Stimulated activated CD4-positive, alpha-beta T cell treated with anti-CD3 and anti-CD28 coated beads, Interleukin-4, amount 100 ng/mL, for 4 hours (primary cell): Measurements from ENCODE around the gene CELSR1.

Source experiments
- DNase-seq, 2 experiments: peaks; one replicate each; pipeline ENCODE4 v3.0.0-alpha.2; 2020

CELSR1 gene

DNA sequence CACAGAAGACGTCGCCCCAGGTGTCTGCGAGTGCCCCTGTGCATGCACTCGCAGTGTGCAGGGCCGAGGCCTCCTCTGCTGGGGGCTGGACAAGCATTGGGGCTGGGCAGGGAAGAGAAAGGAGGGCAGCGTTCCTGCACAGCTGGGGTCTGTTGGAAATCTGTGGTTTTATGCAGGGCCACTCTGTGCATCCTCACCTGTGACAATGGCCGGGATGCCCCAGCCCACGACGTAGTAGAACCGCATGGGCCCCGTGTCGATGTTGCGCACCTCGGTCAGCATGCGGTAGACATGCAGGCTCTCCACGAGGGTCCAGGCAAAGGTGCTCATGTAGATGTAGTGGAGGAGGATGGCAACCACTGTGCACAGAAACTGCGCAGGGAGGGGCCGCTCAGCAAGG is 164.7 kb downstream of the CELSR1 start:
- DNase-seq: no peak

DNA sequence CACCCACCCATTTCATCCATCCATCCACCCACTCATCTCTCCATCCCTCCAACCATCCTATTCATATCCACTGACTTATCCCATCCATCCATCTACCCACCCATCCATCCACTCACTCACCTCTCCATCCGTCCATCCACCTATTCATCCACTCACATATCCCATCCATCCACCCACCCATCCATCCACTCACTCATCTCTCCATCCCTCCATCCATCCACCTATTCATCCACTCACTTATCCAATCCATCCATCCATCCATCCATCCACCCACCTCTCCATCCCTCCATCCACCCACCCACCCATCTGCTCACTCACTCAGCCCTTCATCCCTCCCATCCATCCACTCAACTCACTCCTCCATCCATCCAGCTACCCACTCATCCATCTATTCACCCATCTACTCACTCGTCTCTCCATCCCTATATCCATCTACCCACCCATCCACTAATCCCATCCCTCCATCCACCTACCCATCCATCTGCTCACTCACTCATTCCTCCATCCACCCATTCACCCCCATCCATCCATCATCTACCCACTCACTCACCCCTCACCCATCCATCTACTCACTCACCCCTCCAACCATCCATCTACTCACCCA is 165.7 kb downstream of the CELSR1 start:
- no peak for DNase-seq

DNA sequence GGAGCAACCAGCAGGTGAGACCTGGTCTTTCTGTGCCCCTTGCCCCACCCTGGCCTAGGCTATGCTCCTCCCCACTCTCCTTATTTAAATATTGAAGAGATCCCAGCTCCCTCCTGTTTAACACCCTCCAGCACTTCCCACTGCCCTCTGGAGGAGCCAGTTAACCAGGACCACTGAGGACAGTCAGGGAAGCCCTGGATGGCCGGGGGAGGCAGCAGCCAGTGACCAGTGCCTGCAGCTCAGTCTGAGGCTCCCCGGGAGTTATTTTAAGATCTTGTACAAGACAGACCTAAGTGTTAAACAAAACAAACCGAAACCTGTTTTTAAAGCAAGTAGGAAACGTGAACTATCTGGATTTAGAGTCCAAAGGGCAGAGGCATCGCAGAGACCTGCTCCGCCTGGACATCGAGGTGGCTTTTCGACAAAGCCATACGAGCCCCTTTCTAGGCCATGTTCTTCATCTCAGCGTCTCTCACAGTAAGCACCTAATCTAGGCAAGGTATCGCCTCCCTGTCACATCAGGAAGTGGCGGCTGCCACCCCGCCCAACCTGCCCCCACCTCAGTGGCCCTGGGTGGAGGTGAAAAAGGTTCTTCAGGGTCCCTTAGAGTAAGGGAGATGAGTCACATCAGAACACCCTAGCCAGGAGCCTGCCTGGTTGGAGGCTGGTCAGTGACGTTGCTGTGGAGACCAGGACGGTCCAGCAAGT is 166.7 kb downstream of the CELSR1 start:
- DNase-seq: peak in 1 of 2 experiments; percentile 16

DNA sequence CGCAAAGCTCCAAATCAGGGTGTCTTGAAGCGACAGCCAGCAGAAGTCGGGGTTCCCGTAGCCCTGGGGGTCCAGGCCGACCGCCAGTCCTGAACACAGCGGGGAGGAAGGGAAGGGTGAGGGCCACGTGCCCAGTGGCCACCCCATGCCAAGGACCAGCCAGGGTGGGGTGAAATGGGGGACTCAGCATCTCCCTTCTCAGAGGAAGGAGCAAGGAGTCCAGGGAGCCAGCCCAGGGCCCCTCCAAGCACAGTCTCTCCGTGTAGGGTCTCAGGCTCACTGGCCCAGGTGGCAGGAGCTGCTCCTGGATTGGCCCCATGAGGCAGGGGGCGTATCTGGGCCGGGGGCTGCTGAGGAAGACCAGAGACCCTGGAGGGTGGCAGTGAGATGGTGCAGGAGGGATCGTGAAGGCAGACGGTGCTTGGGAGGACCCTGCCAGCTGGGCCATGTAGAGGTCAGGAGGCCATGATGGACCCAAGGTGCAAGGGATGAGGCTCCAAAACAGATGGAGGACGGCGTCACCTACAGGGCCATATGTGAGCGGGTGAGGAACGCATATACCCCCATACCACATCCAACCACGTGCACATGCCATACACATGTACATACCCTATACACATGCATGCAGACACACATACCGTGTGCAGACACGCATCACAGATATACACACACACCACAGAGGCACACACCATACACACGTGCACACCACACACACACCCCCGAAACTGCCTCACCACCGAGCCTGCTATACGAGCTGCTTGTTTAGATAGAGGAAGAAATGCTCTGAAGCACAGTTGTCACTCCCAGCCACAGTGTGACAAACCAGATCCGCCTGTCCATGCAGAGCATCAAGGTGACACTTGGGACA is 167.5 kb downstream of the CELSR1 start:
- DNase-seq: no peak

DNA sequence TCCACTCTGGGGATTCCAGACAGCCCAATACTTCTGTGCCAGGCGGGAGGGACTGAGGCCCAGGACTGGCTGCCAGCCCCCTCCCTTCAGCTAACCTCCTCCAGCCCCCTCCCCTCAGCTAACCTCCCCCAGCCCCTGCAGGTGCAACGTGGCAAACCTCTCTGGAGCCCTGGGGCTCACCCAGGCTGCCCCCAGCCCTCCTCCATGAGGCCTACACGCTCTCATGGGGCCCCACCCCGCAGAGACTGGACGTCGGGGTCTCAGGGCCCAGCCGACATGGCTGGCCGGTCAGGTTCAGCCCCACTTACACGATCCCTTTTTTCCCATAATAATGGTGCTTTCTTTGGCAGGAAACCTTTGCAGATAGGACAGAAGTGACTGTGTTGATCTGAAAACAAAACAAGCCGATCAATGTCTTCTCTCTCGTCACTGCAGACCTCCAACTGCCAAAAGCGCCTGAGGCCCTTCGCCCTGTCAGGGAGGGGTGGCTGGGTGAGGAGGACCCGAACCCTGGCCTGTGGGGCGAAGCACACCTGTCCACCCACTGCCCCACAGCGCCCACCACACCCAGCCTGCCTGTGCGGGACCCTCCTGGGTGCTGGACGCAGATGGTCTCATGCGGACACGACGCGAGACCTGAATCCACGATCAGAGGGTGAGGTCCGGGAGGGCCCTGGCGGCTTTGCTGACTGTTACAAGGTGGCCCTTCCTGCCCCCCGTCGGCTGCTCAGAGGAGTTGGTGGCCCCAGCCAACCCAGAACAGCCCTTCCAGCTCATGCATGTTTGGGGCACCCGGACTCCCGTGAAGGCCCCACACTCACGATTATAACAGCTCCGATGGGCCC is 168.3 kb downstream of the CELSR1 start:
- DNase-seq: no peak

DNA sequence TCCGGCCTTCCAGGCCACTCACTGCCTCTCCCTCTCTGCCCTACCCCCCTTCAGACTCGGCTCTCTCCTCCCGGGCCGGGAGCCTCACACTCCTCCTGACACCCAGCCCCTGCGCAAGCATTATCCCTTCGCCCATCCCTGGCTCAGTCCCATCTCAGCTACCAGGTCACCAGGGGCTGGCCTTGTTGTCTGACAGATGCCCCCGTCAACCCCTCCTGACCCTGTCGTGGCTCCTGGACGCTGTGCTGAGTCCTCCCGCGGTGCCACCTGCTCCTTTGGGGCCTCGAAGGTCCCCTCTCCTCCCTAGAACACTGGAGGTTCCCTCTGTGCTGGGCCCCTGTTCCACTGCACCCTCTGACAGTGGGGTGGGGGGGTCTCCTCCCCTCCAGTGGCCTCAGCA is 169.0 kb downstream of the CELSR1 start:
- DNase-seq: no peak

DNA sequence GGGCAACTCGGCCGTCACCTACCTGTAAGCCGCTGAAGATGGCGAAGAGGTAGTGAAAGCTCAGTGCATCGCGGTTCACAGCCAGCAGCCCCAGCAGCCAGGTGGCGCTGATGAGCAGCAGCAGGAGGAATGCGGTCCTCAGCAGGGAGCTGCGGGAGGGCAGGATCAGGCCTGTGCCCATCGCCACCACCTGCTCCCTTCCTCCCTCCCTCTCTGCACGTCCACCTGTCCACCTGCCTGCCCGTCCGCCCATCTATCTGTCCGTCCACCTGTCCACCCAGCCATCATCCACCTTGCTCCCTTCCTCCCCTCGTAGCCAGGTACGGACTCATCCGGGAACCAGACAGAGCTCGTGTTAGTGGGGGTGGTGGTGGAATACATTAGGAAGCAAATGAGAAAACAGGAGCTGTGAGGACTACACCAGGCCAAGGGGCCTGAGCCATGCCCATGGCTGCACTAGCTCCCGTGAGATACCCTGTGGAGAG is 169.7 kb downstream of the CELSR1 start:
- peak; percentile 50 to 70 for DNase-seq

DNA sequence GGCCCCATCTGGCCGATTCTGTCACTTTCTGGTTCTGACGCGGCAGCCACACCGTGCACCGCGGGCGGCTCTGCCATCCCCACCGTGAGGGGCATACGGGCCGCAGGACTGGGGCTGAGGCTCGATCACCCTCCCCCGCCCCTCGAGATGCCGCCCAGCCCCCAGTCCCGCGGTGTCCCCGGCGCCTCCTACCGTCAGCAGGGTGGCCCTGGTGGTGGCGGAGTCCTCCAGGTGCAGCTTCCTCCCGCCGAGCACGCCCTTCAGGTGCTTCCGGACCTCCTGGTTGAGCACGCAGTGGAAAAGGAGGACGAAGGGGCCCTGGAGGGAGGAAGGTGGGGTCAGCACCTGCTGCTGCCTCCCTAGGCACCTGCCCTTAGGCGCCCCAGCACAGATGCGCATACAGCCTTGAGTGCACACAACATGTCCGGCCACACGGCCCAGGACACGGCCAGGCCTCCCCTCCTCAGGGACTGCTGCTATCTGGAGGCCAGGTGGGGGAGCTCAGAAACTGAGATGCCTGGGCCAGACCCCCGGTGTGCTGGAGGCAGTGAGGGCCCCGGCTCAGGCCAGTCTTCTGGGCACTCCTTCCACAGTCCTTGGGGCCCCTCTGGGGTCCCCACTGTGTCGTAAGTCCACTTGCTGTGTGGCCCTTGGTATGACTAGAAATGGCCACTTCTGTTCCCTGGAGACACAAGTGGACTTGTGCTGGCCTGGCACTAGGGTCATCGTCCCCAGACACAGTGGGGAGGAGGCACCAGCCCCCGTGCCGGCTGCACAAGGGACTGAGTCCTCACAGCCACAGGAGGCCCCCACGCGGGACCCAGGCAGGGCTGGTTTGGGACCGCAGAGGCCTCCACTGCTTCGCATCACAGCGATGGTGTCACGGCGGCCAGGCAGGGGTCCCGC is 170.4 kb downstream of the CELSR1 start:
- DNase-seq: no peak

DNA sequence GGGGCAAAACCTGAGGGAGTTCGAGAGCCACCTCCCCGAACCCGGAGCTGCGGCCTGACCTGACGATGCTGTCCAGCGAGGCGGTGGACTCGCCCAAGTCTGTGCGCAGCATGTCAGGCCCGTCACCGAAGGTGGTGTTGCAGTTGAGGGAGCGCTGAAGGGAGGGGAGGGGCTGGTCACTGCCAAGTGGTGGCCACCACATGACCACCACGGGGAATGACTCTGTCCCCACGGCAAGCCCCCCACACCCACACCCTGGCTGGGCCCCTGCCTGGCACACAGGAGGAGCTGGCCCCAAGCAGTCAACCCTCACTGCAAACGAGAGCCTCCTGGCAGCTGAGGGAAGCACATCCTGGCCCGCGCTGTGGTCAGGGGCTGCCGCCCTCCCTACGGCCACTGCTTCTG is 171.1 kb downstream of the CELSR1 start:
- no peak for DNase-seq

DNA sequence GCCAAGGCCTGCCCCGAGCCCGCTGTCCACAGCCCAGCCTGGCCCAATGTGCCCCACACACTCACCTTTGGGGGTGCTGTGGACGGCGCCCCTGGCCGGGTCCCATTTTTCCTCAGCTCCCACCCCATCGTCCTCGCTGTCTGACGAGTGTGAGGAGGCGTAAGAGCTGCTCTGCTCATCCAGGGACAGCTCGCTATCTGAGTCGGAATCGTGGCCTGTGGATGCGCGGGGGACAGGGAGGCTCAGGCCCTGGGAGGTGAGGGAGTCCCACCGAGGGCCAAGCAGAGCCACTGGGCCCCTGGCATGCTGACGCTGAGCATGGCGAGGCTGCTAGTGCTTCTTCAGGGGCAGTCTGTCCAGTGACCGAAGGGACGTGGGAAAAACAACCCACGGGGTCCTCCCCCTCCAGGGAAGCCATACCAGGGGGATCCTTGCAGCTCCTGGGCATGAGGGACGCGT is 172.2 kb downstream of the CELSR1 start:
- DNase-seq: no peak

DNA sequence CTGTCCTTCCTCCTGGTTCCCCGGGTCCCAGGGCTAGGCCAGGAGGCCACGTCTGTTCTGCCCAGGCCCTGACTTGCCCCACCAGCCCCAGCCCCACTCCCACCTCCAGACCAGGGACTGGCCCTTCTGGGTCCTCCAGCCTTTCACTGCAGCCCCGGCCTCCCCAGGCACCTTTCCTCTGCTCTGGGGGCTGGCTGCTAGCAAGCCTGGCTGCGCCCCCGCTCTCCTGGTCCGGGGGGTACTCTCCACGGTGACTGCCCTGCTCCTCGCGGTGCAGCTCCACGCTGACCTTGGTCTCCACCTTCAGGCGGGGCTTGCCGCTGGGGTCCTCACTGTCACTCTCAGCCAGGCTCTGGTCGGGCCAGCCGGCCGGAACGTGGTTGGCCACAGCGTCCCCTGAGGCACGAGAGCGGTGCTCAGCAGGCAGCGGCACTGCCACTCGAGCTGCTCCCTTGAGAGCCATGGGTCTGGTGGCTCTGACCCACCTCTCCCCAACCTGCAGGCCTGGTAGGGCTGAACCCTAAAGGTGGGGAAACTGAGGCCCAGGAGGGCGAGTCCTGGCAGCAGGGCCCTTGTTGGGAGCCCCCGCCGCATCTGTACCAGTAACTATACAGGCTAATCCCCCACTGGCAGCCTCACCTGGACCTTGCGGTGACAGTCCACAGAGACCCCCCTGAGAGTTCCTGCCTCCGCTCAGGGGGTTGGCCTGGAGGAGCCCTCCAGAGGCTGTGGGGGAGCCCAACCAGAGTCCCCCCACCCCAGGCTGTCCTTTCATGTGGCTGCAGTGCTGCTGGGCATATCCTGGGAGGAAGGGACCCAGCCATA is 172.9 kb downstream of the CELSR1 start:
- DNase-seq: no peak

DNA sequence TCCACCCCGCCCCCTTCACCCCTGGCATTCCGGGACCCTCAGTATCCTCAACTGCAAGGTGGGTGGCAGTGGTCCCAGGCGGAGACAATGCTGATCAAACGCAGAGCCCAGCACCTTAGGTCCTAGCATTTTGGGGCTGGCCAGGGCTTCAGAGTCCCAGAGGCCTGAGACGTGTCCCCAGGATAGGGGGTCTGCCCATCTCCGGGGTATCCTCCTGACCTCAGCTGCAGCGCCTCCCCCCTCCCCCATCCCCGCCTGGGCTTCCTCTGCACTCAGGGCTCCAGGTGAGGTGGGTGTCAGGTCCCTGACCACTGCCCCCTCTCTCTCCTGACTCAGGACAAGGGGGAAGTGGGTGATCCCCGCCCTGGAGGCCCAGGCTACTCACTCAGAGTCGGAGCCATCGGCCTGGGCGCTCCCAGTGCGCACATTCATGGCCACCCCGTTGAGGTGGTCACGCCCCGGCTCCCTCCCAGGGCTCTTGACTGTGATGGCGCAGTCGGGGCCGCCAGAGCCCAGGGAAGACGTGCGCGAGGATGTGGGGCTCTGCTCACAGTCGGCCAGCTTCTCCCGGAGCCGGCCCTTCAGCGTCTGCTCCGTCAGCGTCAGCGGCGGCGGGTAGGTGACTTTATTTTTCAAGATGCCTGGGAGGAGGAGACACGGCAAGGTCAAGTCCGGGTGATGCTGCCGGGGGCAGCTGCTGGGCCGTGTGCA is 173.7 kb downstream of the CELSR1 start:
- no peak for DNase-seq

DNA sequence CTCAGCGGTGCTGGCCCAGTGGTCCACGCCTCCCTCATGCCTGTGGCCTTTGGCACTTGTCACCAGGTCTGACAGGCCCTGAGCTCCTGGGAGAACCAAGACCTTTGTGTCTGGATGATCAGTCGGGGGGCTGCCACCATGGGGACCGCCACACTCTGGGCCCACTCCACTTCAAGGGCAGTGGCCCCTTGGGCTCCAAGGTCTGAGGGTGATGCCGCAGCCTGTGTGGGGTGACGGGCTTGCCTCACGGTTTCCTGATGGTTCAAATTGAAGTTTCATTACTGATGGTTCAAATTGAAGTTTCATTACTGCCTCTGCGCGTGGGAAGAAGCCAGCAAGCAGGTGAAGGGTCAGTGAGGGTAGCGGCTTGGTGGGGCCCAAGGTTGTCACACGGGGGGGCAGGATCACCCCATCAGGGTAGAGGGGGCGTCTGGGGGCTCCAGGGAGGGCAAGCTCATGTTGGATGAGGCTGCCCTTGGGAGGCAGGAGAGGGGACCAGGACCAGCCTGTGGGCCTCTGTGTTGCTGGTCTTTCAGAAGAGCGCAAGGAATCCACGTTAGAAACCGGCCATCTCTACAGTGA is 174.4 kb downstream of the CELSR1 start:
- no peak for DNase-seq

DNA sequence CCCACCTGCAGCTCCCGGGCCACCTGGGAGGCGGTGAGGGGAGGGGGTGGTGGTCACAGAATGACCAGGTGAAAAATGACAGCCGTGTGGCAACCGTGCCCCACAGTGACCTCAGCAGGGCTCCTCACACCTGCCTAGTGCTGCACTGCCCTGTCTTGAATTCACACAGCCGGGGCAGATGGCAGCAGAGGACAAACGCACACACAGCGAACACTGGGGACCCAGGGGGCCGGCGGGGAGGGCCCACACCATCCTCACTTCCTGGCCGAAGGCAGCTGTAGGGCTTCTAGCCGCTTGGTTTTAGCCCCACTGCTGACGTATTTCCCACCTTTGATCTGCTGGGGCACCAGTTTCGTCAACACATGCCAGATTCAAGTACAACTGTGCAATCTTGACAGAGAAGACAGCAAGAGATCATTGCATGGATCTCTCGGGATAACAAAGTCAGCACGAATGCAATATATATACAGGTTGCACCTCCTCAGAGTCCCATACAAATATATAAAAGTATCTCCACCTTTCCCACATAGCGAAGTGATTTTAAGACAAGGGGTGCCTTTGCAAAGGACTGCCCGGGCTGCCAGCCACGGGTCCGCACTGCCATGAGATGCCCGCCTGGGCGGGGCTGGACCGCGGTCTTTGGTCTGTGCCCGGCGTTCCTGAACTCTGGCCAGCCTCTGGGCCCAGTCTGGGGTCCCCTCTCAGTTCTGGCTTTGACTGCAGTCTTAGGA is 175.1 kb downstream of the CELSR1 start:
- DNase-seq: no peak

DNA sequence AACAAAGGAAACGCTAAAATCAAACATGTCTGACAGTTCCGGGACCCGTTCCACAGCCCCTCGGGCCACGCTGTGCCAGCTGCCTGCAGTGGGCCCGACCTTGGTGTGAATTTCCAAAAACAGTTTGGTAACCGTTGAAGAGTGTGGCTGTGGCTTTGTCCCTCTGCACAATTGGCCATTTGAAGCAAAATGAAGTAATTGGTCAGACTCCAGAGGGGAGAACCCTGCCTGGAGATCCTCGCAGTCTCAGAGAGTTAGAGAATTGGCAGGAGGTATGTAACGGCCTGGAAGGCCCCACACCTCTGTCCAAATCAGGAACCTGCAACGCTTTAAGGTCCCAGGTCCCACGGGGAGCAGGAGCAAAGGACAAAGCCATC is 175.6 kb downstream of the CELSR1 start:
- DNase-seq: no peak

DNA sequence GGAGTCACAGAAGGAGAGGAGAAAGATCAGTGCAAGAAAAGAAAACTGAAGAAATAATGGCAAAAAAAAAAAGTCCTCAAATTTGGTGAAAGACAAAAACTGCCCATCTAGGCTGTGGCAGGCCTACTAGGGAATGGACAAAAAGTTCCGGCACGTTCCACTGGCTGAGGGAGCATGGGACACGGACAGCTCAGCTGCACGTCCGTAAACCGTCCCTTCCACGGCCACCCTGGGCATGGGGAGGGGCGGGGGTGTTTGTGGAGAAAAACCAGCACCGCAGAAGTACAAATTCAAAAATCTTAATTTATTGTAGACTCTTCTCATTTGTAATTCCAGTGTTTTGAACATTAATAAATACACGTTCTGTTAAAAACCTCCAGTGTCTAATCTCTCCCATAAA is 176.5 kb downstream of the CELSR1 start:
- DNase-seq: no peak

DNA sequence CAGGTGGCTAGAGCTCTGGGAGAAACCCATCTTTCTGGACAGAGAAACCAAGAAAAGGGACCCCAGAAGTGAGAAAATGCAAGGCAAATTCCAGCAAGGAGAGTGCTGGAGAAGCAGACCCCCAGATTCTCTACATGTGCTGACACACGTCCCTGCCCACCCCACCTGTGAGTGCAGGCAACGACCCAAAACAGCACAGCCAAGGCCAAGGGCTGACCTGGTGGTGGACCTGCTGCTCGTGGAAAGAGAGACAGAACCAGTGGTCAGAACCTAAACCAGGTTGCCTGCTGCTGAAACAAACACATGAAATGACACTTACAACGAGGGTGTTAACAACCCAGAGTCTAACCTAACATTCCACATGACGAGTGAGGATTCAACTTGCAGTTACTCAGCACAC is 177.3 kb downstream of the CELSR1 start:
- DNase-seq: no peak

DNA sequence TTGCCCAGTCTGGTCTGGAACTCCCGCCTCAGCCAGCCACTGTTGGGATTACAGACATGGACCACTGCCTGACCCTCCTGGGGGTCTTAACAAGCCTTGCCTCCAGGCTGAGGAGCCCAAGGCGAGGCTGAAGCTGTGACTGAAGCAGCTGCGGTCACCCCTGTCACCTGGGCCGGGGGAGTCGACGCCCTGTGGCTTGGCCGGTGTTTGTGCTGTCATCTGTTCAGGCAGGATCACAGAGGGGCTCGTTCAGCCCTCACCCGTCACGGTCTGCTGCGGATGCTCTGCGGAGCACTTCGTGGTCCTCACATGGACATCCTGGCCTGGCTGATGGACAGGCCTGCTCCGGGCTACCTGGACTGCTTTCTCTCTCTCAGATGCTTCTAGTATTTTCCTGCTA is 178.1 kb downstream of the CELSR1 start:
- no peak for DNase-seq

DNA sequence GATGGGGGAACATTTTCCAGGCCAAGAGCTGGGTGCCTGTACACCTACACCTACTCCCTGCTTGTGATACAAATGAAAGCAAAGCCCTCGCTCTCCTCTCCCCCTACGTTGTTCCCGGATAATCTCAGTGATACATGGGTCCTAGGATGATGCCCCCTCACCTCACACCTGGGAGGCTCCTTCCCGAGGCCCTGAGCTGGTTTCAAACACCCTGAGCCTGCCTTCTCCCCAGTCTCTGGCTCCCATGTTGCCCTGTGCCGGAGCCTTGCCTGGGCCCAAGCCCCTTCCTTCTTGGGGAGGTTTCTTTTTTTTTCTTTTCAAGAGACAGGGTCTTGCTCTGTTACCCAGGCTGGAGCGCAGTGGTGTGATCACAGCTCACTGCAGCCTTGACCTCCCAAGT is 178.7 kb downstream of the CELSR1 start:
- no peak for DNase-seq
